GM12878 (cell line): ENCODE measurements around the gene CRTC1. TPM values are rescaled to one million over a fixed set of nuclear protein-coding genes. Genes with fewer than 3 reads are reported as not detected.

ENCODE experiments used
- CHD1 ChIP-seq: IDR thresholded peaks from 2 replicates; pipeline ENCODE4 v1.6.1; 2012; ENCODE audit warnings: low read depth, low read length, improper control_type of control experiment
- CHD2 ChIP-seq: IDR thresholded peaks from 2 replicates; pipeline ENCODE4 v1.6.1; 2011; ENCODE audit warnings: low read depth, low read length, improper control_type of control experiment, borderline replicate concordance
- DPF2 ChIP-seq: fragments of 450-650 bp; IDR thresholded peaks from 2 replicates; pipeline ENCODE4 v1.6.1; 2017; ENCODE audit warnings: mild to moderate bottlenecking
- ETV6 ChIP-seq, 2 experiments: fragments of 450-650 bp in 1 of 2; IDR thresholded peaks in 1 of 2; conservative IDR thresholded peaks in 1 of 2; 2 replicates each; pipeline ENCODE4 v1.6.1; 2014; ENCODE audit warnings: antibody characterized with exemption in 1 of 2, borderline replicate concordance in 1 of 2, low read depth in 1 of 2, mild to moderate bottlenecking in 1 of 2, moderate library complexity in 1 of 2
- FOXK2 ChIP-seq: fragments of 450-650 bp; IDR thresholded peaks from 2 replicates; pipeline ENCODE4 v1.6.1; 2017; ENCODE audit warnings: mild to moderate bottlenecking, moderate library complexity
- HCFC1 ChIP-seq: fragments of 150-350 bp; IDR thresholded peaks from 2 replicates; pipeline ENCODE4 v1.6.1; 2014; ENCODE audit warnings: low read length
- MTA3 ChIP-seq: IDR thresholded peaks from 2 replicates; pipeline ENCODE4 v1.6.1; 2012; ENCODE audit warnings: low read length, inconsistent platforms, borderline replicate concordance
- NFIC ChIP-seq: IDR thresholded peaks from 2 replicates; pipeline ENCODE4 v1.6.1; 2012; ENCODE audit warnings: low read depth, mild to moderate bottlenecking, inconsistent platforms, low read length, moderate library complexity
- NR2C1 ChIP-seq: fragments of 450-650 bp; IDR thresholded peaks from 2 replicates; pipeline ENCODE4 v1.6.1; 2017; ENCODE audit warnings: antibody characterized with exemption, mild to moderate bottlenecking, moderate library complexity
- NR2F1 ChIP-seq: fragments of 450-650 bp; conservative IDR thresholded peaks from 2 replicates; pipeline ENCODE4 v1.6.1; 2017; ENCODE audit warnings: mild to moderate bottlenecking
- RAD21 ChIP-seq: IDR thresholded peaks from 2 replicates; pipeline ENCODE4 v1.6.1; 2011; ENCODE audit warnings: mild to moderate bottlenecking, low read depth, low read length, moderate library complexity; ENCODE audit not compliant: insufficient read depth
- RB1 ChIP-seq: fragments of 450-650 bp; formaldehyde crosslinking; IDR thresholded peaks from 2 replicates; pipeline ENCODE4 v1.6.1; 2017; ENCODE audit warnings: mild to moderate bottlenecking, borderline replicate concordance
- SP1 ChIP-seq: IDR thresholded peaks from one replicate; pipeline ENCODE4 v1.6.1; 2011; ENCODE audit warnings: low read depth, low read length
- YBX1 ChIP-seq: fragments of 450-650 bp; IDR thresholded peaks from 2 replicates; pipeline ENCODE4 v1.6.1; 2016; ENCODE audit warnings: antibody characterized with exemption
- ZBED1 ChIP-seq: IDR thresholded peaks from 2 replicates; pipeline ENCODE4 v1.6.1; 2016; ENCODE audit warnings: borderline replicate concordance
- ZNF24 ChIP-seq: fragments of 450-650 bp; IDR thresholded peaks from 2 replicates; pipeline ENCODE4 v1.6.1; 2017; ENCODE audit warnings: antibody characterized with exemption, mild to moderate bottlenecking
- ZSCAN29 ChIP-seq: fragments of 450-650 bp; IDR thresholded peaks from 2 replicates; pipeline ENCODE4 v1.6.1; 2017; ENCODE audit warnings: mild to moderate bottlenecking, moderate library complexity
- polyA plus RNA-seq, 11 experiments: library from polyadenylated mRNA; depleted of rRNA in 4 of 11; unstranded in 6 of 11; stranded (reverse) in 5 of 11; fragments of >200 nt; fragmentation: Nextera tagmentation in 4 of 11; fragmentation: Illumina TruSeq in 1 of 11; extraction: Ambion mirVana in 4 of 11; extraction: Trizol in 1 of 11; gene quantifications; 1 replicate in 1 of 11; 2 replicates in 10 of 11; pipeline versions ENCODE4 v1.2.1 to v1.2.3, GENCODE V29; 2011 to 2016; ENCODE audit warnings: inconsistent platforms in 2 of 11, missing spikeins in 2 of 11, low read depth in 1 of 11
- total RNA-seq, 4 experiments: library from RNA; depleted of rRNA in 3 of 4; stranded (reverse); fragments of >200 nt in 3 of 4; fragmentation: Illumina TruSeq in 1 of 4; extraction: Trizol in 1 of 4; gene quantifications; 2 replicates each; pipeline versions ENCODE4 v1.2.1 to v1.2.3, GENCODE V29; 2013 to 2021
- TF ChIP-seq, protein P1 (sequence below): fragments of 450-650 bp; IDR thresholded peaks from 2 replicates; pipeline ENCODE4 v1.6.1; 2018; ENCODE audit warnings: mild to moderate bottlenecking, low read depth, moderate library complexity; ENCODE audit not compliant: partially characterized antibody
- TF ChIP-seq, protein P2 (sequence below): fragments of 450-650 bp; formaldehyde crosslinking; IDR thresholded peaks from 2 replicates; pipeline ENCODE4 v1.4.0; 2022; ENCODE audit warnings: mild to moderate bottlenecking, moderate library complexity
- TF ChIP-seq, protein P3 (sequence below): IDR thresholded peaks from 2 replicates; pipeline ENCODE4 v1.6.1; 2012; ENCODE audit warnings: improper control_type of control experiment, low read depth, low read length; ENCODE audit not compliant: insufficient replicate concordance

Gene CRTC1
- total and polyA plus RNA-seq, 10 of the 15 experiments (the other 5 are each of a cell fraction or from before 2014, with no cell fraction given): 0.02 to 4.6 (median 1.1) TPM; not detected in 1

DNA sequence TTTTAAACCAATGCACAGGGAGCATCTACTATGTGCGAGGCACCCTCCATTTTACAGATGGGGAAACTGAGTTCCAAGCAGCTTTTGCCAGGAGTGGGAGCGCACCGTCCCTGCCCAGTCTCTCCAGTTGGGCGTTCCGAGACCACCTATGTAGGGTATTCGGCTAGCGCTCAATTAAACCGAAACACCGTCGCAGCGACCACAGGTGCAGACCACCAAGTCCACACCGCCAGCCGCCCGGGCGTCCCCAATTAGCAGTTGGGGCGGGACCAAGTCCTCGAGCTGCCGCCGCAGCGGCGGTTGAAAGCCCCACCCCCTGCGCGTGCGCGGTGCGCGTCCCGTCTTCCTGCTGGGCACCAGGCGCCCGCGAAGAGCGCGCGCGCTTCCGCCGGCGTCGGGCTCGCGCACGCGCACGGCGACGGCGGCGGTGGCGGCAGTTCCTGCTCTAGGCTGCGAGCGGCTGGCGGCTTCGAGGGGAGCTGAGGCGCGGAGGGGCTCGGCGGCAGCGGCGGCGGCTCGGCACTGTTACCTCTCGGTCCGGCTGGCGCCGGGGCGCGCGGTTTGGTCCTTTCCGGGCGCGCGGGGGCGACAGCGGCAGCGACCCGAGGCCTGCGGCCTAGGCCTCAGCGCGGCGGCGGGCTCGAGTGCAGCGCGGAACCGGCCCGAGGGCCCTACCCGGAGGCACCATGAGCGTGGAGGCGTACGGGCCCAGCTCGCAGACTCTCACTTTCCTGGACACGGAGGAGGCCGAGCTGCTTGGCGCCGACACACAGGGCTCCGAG is 148.2 kb downstream of the CRTC1 start, which contains the start of gene UPF1 (continued):
- TF ChIP-seq CHD1 (peak; percentile 36), YBX1 (no peak), RB1 (peak; percentile 85; the same call in 1 of the 2 replicates), NR2F1 (peak; percentile 78), NFIC (no peak), ZNF24 (peak; percentile 68), NR2C1 (no peak; the same call in 1 of the 2 replicates), ETV6 (conservative IDR thresholded peaks at IDR 0.05 in 1 of 2, IDR thresholded peaks at IDR 0.05 in 1 of 2; ENCODE audit: borderline replicate concordance in 1 of 2, low read depth in 1 of 2) (no peak), RAD21 (no peak), SP1 (peak; percentile 32), DPF2 (peak; percentile 92), HCFC1 (peak; percentile 36; the same call in 1 of the 2 replicates), ZSCAN29 (peak; percentile 59; the same call in 1 of the 2 replicates), FOXK2 (no peak), MTA3 (no peak), ZBED1 (no peak), CHD2 (0 out of 2 replicates have a peak, but pooled peaks have one; percentile 15)
- TF ChIP-seq, protein P1, sequence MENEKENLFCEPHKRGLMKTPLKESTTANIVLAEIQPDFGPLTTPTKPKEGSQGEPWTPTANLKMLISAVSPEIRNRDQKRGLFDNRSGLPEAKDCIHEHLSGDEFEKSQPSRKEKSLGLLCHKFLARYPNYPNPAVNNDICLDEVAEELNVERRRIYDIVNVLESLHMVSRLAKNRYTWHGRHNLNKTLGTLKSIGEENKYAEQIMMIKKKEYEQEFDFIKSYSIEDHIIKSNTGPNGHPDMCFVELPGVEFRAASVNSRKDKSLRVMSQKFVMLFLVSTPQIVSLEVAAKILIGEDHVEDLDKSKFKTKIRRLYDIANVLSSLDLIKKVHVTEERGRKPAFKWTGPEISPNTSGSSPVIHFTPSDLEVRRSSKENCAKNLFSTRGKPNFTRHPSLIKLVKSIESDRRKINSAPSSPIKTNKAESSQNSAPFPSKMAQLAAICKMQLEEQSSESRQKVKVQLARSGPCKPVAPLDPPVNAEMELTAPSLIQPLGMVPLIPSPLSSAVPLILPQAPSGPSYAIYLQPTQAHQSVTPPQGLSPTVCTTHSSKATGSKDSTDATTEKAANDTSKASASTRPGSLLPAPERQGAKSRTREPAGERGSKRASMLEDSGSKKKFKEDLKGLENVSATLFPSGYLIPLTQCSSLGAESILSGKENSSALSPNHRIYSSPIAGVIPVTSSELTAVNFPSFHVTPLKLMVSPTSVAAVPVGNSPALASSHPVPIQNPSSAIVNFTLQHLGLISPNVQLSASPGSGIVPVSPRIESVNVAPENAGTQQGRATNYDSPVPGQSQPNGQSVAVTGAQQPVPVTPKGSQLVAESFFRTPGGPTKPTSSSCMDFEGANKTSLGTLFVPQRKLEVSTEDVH: no peak
- TF ChIP-seq, protein P2, sequence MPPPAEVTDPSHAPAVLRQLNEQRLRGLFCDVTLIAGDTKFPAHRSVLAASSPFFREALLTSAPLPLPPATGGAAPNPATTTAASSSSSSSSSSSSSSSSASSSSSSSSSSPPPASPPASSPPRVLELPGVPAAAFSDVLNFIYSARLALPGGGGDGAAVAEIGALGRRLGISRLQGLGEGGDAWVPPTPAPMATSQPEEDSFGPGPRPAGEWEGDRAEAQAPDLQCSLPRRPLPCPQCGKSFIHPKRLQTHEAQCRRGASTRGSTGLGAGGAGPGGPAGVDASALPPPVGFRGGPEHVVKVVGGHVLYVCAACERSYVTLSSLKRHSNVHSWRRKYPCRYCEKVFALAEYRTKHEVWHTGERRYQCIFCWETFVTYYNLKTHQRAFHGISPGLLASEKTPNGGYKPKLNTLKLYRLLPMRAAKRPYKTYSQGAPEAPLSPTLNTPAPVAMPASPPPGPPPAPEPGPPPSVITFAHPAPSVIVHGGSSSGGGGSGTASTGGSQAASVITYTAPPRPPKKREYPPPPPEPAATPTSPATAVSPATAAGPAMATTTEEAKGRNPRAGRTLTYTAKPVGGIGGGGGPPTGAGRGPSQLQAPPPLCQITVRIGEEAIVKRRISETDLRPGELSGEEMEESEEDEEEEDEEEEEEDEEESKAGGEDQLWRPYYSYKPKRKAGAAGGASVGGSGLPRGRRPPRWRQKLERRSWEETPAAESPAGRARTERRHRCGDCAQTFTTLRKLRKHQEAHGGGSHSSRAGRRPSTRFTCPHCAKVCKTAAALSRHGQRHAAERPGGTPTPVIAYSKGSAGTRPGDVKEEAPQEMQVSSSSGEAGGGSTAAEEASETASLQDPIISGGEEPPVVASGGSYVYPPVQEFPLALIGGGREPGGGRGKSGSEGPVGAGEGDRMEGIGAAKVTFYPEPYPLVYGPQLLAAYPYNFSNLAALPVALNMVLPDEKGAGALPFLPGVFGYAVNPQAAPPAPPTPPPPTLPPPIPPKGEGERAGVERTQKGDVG (CRISPR knock-in tag): no peak
- TF ChIP-seq, protein P3, sequence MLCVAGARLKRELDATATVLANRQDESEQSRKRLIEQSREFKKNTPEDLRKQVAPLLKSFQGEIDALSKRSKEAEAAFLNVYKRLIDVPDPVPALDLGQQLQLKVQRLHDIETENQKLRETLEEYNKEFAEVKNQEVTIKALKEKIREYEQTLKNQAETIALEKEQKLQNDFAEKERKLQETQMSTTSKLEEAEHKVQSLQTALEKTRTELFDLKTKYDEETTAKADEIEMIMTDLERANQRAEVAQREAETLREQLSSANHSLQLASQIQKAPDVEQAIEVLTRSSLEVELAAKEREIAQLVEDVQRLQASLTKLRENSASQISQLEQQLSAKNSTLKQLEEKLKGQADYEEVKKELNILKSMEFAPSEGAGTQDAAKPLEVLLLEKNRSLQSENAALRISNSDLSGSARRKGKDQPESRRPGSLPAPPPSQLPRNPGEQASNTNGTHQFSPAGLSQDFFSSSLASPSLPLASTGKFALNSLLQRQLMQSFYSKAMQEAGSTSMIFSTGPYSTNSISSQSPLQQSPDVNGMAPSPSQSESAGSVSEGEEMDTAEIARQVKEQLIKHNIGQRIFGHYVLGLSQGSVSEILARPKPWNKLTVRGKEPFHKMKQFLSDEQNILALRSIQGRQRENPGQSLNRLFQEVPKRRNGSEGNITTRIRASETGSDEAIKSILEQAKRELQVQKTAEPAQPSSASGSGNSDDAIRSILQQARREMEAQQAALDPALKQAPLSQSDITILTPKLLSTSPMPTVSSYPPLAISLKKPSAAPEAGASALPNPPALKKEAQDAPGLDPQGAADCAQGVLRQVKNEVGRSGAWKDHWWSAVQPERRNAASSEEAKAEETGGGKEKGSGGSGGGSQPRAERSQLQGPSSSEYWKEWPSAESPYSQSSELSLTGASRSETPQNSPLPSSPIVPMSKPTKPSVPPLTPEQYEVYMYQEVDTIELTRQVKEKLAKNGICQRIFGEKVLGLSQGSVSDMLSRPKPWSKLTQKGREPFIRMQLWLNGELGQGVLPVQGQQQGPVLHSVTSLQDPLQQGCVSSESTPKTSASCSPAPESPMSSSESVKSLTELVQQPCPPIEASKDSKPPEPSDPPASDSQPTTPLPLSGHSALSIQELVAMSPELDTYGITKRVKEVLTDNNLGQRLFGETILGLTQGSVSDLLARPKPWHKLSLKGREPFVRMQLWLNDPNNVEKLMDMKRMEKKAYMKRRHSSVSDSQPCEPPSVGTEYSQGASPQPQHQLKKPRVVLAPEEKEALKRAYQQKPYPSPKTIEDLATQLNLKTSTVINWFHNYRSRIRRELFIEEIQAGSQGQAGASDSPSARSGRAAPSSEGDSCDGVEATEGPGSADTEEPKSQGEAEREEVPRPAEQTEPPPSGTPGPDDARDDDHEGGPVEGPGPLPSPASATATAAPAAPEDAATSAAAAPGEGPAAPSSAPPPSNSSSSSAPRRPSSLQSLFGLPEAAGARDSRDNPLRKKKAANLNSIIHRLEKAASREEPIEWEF: no peak
